ENCODE data around the gene SKAP2.

- no peak for TF ChIP-seq POLR2A (IDR thresholded peaks at IDR 0.05; ENCODE audit: low read depth, low read length)
- no peak for TF ChIP-seq TAF1 (IDR thresholded peaks at IDR 0.05; ENCODE audit: low read depth, low read length)
- no peak for TF ChIP-seq POLR2AphosphoS5 (IDR thresholded peaks at IDR 0.05; ENCODE audit: low read depth, low read length)
Measured at GRCh38 chr7:26850193-26850651, 14.2 kb downstream of the SKAP2 start.

Data from GM12891 (cell line).